Esophagus muscularis mucosa (tissue), 4 donors: ENCODE results near the gene HSBP1.

Source experiments
- EP300 ChIP-seq: sonication (generic); formaldehyde crosslinking; IDR thresholded peaks from one replicate; pipeline ENCODE4 v1.6.1; 2017; ENCODE audit warnings: antibody characterized with exemption
- POLR2A ChIP-seq: fragments of 450-650 bp; IDR thresholded peaks from one replicate; pipeline ENCODE4 v1.6.1; 2017; ENCODE audit warnings: antibody characterized with exemption, moderate library complexity, mild to moderate bottlenecking, low read depth
- POLR2AphosphoS5 ChIP-seq, 2 donors: sonication (generic); formaldehyde crosslinking; IDR thresholded peaks; one replicate each; pipeline ENCODE4 v1.6.1; 2017; ENCODE audit warnings: antibody characterized with exemption in 2 of 2
- TF ChIP-seq, protein P1 (sequence below), 3 experiments: fragments of 200-600 bp in 2 of 3; fragments of 450-650 bp in 1 of 3; sonication (generic) in 2 of 3; IDR thresholded peaks; one replicate each; pipeline ENCODE4 v1.5.1; 2017 to 2019; ENCODE audit warnings: antibody characterized with exemption in 3 of 3, mild to moderate bottlenecking in 2 of 3, moderate library complexity in 1 of 3

DNA sequence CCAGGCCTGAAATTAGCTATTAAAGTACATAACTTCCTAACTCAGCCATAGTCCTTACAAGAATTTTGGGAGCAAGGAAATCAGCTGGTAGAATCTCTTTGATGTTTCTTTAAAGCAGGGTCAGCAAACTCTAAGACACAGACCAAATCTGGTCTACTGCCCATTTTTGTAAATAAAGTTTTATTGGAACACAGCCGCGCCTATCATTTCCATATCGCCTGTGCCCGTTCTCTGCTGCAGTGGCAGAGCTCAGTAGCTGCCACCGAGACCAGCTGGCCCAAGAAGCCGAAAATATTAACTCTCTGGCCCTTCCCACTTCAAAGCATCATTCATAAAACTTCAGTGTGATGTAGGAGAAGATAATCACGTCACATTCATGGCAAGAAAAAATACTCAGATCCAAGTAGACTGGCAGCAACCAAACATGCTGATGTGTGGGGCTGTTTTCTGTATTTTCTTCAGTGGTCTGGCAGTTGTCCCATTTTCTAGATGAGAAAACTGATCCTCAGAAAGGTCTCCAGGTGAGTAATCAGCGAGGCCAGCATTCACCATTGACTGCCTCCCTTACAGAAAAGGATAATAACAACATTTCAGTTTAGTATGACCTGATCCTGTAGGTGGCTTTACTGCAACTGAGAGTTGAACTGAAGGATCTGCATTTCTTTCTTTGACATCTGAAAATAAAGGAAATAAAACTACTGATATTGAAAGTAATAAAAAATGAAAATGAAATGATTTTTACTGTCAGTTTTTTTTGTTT, 18.0 kb upstream of the HSBP1 start:
- no peak for TF ChIP-seq POLR2A
- TF ChIP-seq, protein P1, sequence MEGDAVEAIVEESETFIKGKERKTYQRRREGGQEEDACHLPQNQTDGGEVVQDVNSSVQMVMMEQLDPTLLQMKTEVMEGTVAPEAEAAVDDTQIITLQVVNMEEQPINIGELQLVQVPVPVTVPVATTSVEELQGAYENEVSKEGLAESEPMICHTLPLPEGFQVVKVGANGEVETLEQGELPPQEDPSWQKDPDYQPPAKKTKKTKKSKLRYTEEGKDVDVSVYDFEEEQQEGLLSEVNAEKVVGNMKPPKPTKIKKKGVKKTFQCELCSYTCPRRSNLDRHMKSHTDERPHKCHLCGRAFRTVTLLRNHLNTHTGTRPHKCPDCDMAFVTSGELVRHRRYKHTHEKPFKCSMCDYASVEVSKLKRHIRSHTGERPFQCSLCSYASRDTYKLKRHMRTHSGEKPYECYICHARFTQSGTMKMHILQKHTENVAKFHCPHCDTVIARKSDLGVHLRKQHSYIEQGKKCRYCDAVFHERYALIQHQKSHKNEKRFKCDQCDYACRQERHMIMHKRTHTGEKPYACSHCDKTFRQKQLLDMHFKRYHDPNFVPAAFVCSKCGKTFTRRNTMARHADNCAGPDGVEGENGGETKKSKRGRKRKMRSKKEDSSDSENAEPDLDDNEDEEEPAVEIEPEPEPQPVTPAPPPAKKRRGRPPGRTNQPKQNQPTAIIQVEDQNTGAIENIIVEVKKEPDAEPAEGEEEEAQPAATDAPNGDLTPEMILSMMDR (IDR thresholded peaks at IDR 0.05), result no peak
- TF ChIP-seq POLR2AphosphoS5 (IDR thresholded peaks at IDR 0.05), result no peak
- no peak for TF ChIP-seq EP300
